A549 (cell line): ENCODE results near the gene CARNS1. TPM values are rescaled to one million over a fixed set of nuclear protein-coding genes. Genes with fewer than 3 reads are reported as not detected.
A peak's percentile ranks its signal among the peaks of the same experiment; 100 is the strongest.

Experiments
- ATAC-seq, 2 experiments: fragments of 200-7000 bp in 1 of 2; fragments of >200 bp in 1 of 2; cut with Nextera tagmentation in 1 of 2; cut with Tn5 transposase in 1 of 2; 3 replicates each; pipeline versions ENCODE4 v1.8.0 to v1.9.1; 2018 to 2020; ENCODE audit warnings: mild to moderate bottlenecking in 1 of 2, moderate library complexity in 1 of 2
- CTCF ChIA-PET: fragments of 300-600 bp; sonication (Branson Sonifier 250); formaldehyde crosslinking; extraction: SDS; loops from one replicate; lab custom pipeline; 2021; ENCODE audit warnings: antibody characterized with exemption, inconsistent platforms; lab: Yijun Ruan, JAX
- POLR2A ChIA-PET: fragments of 350-600 bp; formaldehyde crosslinking; extraction: SDS; loops from one replicate; lab custom pipeline; 2021; ENCODE audit warnings: antibody characterized with exemption, inconsistent platforms; lab: Yijun Ruan, JAX
- DNase-seq, 2 experiments: peaks; one replicate each; pipeline versions ENCODE4 v3.0.0 to v3.0.0-alpha.2; 2011 to 2016; ENCODE audit warnings: low read depth in 1 of 2, low spot score in 1 of 2
- FAIRE-seq: peaks from 2 replicates; lab custom pipeline; 2011; peaks lifted over from hg19 to GRCh38; lab: Jason Lieb, UNC
- H3K27ac ChIP-seq, 2 experiments: fragments of >200 bp; sonication (Bioruptor Twin); formaldehyde crosslinking; 3 replicates each; pipeline ENCODE4 v1.5.1; 2016 to 2017
- H3K4me1 ChIP-seq: fragments of >200 bp; sonication (Bioruptor Twin); formaldehyde crosslinking; 3 replicates; pipeline ENCODE4 v1.6.1; 2016
- H3K4me2 ChIP-seq: fragments of >200 bp; sonication (Bioruptor Twin); formaldehyde crosslinking; 3 replicates; pipeline ENCODE4 v1.6.1; 2016
- H3K4me3 ChIP-seq: fragments of >200 bp; sonication (Bioruptor Twin); formaldehyde crosslinking; 3 replicates; pipeline ENCODE4 v1.5.1; 2016
- H3K9me3 ChIP-seq: fragments of >200 bp; sonication (Bioruptor Twin); formaldehyde crosslinking; 3 replicates; pipeline ENCODE4 v1.6.1; 2016
- CBX8 ChIP-seq: fragments of 200-600 bp; sonication (generic); IDR thresholded peaks from 2 replicates; pipeline ENCODE4 v1.6.1; 2016
- CTCF ChIP-seq: fragments of >200 bp; sonication (Bioruptor Twin); formaldehyde crosslinking; IDR thresholded peaks from 3 replicates; pipeline ENCODE4 v1.5.1; 2016
- ELK1 ChIP-seq: fragments of 150-350 bp; IDR thresholded peaks from 2 replicates; pipeline ENCODE4 v1.6.1; 2014; ENCODE audit warnings: low read depth, mild to moderate bottlenecking, low read length
- EP300 ChIP-seq, 2 experiments: fragments of >200 bp; sonication (Bioruptor Twin); formaldehyde crosslinking; IDR thresholded peaks; 2 replicates in 1 of 2; 3 replicates in 1 of 2; pipeline ENCODE4 v1.6.1; 2016 to 2017
- FOSB ChIP-seq: fragments of 250-450 bp; sonication (Bioruptor Pico); IDR thresholded peaks from 2 replicates; pipeline ENCODE4 v1.5.0; 2020; ENCODE audit warnings: mild to moderate bottlenecking, moderate library complexity
- HOXB13 ChIP-seq: fragments of 250-450 bp; sonication (Bioruptor Pico); IDR thresholded peaks from 2 replicates; pipeline ENCODE4 v1.5.0; 2020; ENCODE audit warnings: low read depth, mild to moderate bottlenecking, moderate library complexity
- MAZ ChIP-seq: fragments of 150-350 bp; IDR thresholded peaks from 2 replicates; pipeline ENCODE4 v1.6.1; 2014; ENCODE audit warnings: antibody characterized with exemption, low read depth, low read length, borderline replicate concordance
- MYC ChIP-seq: IDR thresholded peaks from 2 replicates; pipeline ENCODE4 v1.6.1; 2012; ENCODE audit warnings: mild to moderate bottlenecking, inconsistent platforms, low read length, improper control_type of control experiment, borderline replicate concordance
- NPAS2 ChIP-seq: fragments of 250-450 bp; sonication (Bioruptor Pico); IDR thresholded peaks from 2 replicates; pipeline ENCODE4 v1.8.0; 2022; ENCODE audit warnings: mild to moderate bottlenecking, moderate library complexity, borderline replicate concordance
- POLR2A ChIP-seq: IDR thresholded peaks from 2 replicates; pipeline ENCODE4 v1.6.1; 2012; ENCODE audit warnings: mild to moderate bottlenecking, low read length
- RARB ChIP-seq: fragments of 250-450 bp; sonication (Bioruptor Pico); IDR thresholded peaks from 2 replicates; pipeline ENCODE4 v1.8.0; 2021; ENCODE audit warnings: mild to moderate bottlenecking, moderate library complexity
- RFX5 ChIP-seq: fragments of 450-650 bp; IDR thresholded peaks from 2 replicates; pipeline ENCODE4 v1.7.1; 2014; ENCODE audit warnings: antibody characterized with exemption, mild to moderate bottlenecking, moderate library complexity
- ZSCAN20 ChIP-seq: fragments of 250-450 bp; sonication (Bioruptor Pico); IDR thresholded peaks from 2 replicates; pipeline ENCODE4 v1.8.0; 2022; ENCODE audit warnings: mild to moderate bottlenecking, moderate library complexity
- WGBS: methylation state at CpG from one replicate; pipeline ENCODE4 v1.1.6; 2017; ENCODE audit errors: missing lambda C conversion rate; 5-methylcytosine and 5-hydroxymethylcytosine counted together
- polyA plus RNA-seq, 4 experiments: library from polyadenylated mRNA; depleted of rRNA in 3 of 4; stranded (reverse); fragments of >200 nt; fragmentation: RNase III in 1 of 4; extraction: RNeasy Plus Mini Kit Qiagen cat#74134 plus additional on column Dnase treatment in 1 of 4; gene quantifications; 2 replicates in 3 of 4; 3 replicates in 1 of 4; pipeline ENCODE4 v1.2.3, GENCODE V29; 2011 to 2017
- TF ChIP-seq, protein P1 (sequence below): IDR thresholded peaks from 2 replicates; pipeline ENCODE4 v1.6.1; 2012

The CARNS1 gene
- polyA plus RNA-seq, 2 of the 4 experiments (the other 2 are of a cell fraction), result 0.08 to 0.10 TPM

GRCh38 chr11:67450796-67451657, 35.5 kb downstream of the CARNS1 start:
- ChIA-PET POLR2A (no interaction called here), CTCF (interaction anchor here (0.6 to 2.5 kb wide), 7 partner anchors 10 to 68 kb away, joined by 3 to 12 read pairs (median 4); no protein-coding TSS in a partner anchor)
- TF ChIP-seq FOSB (CRISPR knock-in tag) (no peak), CTCF (no peak)
- Histone ChIP-seq H3K4me3 (no peak overlapping the region), H3K4me2 (no peak overlapping the region), H3K27ac (no peak overlapping the region), H3K4me1 (no peaks in the 10 kb centered on the region), H3K9me3 (no peaks in the 10 kb centered on the region)
- peak in 1 of 2 experiments; percentile 9; a peak in 1 of 6 replicates for ATAC-seq
- 87% methylated on average over 25 of the region's 25 CpGs for WGBS
- no peak for DNase-seq
- no peak for FAIRE-seq

DNA sequence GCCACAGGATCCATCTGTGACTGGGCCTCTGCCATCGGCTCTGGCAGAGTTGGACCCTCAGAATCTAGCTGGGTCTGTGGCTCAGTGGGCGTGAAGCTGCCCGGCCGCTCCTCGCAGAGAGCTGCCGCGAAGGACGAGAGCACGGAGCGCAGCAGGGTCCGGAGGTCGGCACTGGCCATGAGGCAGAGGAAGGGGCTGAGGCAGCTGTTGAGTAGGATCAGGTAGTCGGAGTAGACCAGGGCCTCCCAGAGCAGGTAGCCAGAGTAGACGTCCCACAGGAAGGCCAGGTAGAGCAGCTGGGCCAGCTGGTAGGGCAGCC, 36.1 kb downstream of the CARNS1 start:
- CTCF ChIA-PET, result interaction anchor here (0.6 to 2.5 kb wide), 7 partner anchors 9 to 69 kb away, joined by 3 to 12 read pairs (median 4); no protein-coding TSS in a partner anchor
- no peak for FAIRE-seq

More for the DNA sequence above, 36.1 kb downstream of the CARNS1 start:
- POLR2A ChIA-PET, result no interaction called here
- TF ChIP-seq POLR2A (no peak), NPAS2 (CRISPR knock-in tag) (no peak), MAZ (no peak), ELK1 (no peak), MYC (no peak), CBX8 (no peak), RARB (CRISPR knock-in tag) (no peak), CTCF (no peak), HOXB13 (no peak), RFX5 (no peak), EP300 (IDR thresholded peaks at IDR 0.05) (no peak), ZSCAN20 (CRISPR knock-in tag) (no peak)
- TF ChIP-seq, protein P1, sequence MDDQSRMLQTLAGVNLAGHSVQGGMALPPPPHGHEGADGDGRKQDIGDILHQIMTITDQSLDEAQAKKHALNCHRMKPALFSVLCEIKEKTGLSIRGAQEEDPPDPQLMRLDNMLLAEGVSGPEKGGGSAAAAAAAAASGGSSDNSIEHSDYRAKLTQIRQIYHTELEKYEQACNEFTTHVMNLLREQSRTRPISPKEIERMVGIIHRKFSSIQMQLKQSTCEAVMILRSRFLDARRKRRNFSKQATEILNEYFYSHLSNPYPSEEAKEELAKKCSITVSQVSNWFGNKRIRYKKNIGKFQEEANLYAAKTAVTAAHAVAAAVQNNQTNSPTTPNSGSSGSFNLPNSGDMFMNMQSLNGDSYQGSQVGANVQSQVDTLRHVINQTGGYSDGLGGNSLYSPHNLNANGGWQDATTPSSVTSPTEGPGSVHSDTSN, result no peak
- TF ChIP-seq, all 56 proteins: peak for 0
- ATAC-seq, result no peak
- Histone ChIP-seq H3K27ac (no peak overlapping the region), H3K9me3 (no peaks in the 10 kb centered on the region), H3K4me2 (no peak overlapping the region), H3K4me3 (no peak overlapping the region), H3K4me1 (no peaks in the 10 kb centered on the region)
- 88% methylated on average over 14 of the region's 14 CpGs for WGBS
- no peak for DNase-seq
